WTC11 (cell line): Measurements from ENCODE around the gene WARS2. TPM values are rescaled to one million over a fixed set of nuclear protein-coding genes. Genes with fewer than 3 reads are reported as not detected.

Experiments used
- ATAC-seq: fragments of 200-7000 bp; cut with Tn5 transposase; 2 replicates; pipeline ENCODE4 v1.10.0; 2021; ENCODE audit warnings: mild to moderate bottlenecking, moderate library complexity
- CTCF ChIA-PET: fragments of 300-600 bp; sonication (Branson Sonifier 250); formaldehyde crosslinking; loops from one replicate; lab custom pipeline; 2021; ENCODE audit warnings: antibody characterized with exemption; lab: Charles Lee
- POLR2A ChIA-PET: fragments of 350-600 bp; sonication (Branson Sonifier 250); formaldehyde crosslinking; loops from one replicate; lab custom pipeline; 2021; ENCODE audit warnings: antibody characterized with exemption; lab: Charles Lee
- DNase-seq: peaks from one replicate; pipeline ENCODE4 v3.0.0; 2021; ENCODE audit warnings: low spot score
- H3K27ac Mint-ChIP-seq: 2 replicates; pipeline ENCODE4 v1.8.0; 2021; ENCODE audit warnings: mixed read lengths
- H3K27me3 Mint-ChIP-seq: 2 replicates; pipeline ENCODE4 v1.8.0; 2021; ENCODE audit warnings: low read depth, mild to moderate bottlenecking, moderate library complexity, mixed read lengths
- H3K36me3 Mint-ChIP-seq: 2 replicates; pipeline ENCODE4 v1.8.0; 2021; ENCODE audit warnings: mixed read lengths
- H3K4me1 Mint-ChIP-seq: 2 replicates; pipeline ENCODE4 v1.8.0; 2022; ENCODE audit warnings: mixed read lengths
- H3K4me3 Mint-ChIP-seq: 2 replicates; pipeline ENCODE4 v1.8.0; 2021; ENCODE audit warnings: mild to moderate bottlenecking, moderate library complexity, mixed read lengths
- H3K9me3 Mint-ChIP-seq: 2 replicates; pipeline ENCODE4 v1.8.0; 2021; ENCODE audit warnings: mixed read lengths
- AFF4 ChIP-seq: sonication (generic); formaldehyde crosslinking; IDR thresholded peaks from 2 replicates; pipeline ENCODE4 v1.8.1; 2023; ENCODE audit warnings: mild to moderate bottlenecking, missing genetic modification reagents, borderline replicate concordance
- E2F1 ChIP-seq: sonication (generic); formaldehyde crosslinking; IDR thresholded peaks from 2 replicates; pipeline ENCODE4 v1.8.0; 2022; ENCODE audit warnings: mild to moderate bottlenecking, missing genetic modification reagents
- E2F4 ChIP-seq: sonication (generic); formaldehyde crosslinking; IDR thresholded peaks from 2 replicates; pipeline ENCODE4 v1.8.1; 2022; ENCODE audit warnings: low read depth, mild to moderate bottlenecking, moderate library complexity, missing genetic modification reagents, borderline replicate concordance
- ESRRA ChIP-seq: sonication (generic); formaldehyde crosslinking; IDR thresholded peaks from 2 replicates; pipeline ENCODE4 v1.8.1; 2022; ENCODE audit warnings: mild to moderate bottlenecking, missing genetic modification reagents, borderline replicate concordance
- ETV6 ChIP-seq: sonication (generic); formaldehyde crosslinking; IDR thresholded peaks from 2 replicates; pipeline ENCODE4 v1.8.1; 2022; ENCODE audit warnings: mild to moderate bottlenecking, missing genetic modification reagents
- FOXK1 ChIP-seq: sonication (generic); formaldehyde crosslinking; IDR thresholded peaks from 2 replicates; pipeline ENCODE4 v1.8.0; 2022; ENCODE audit warnings: mild to moderate bottlenecking, moderate library complexity, missing genetic modification reagents
- HMGXB4 ChIP-seq: sonication (generic); formaldehyde crosslinking; IDR thresholded peaks from 2 replicates; pipeline ENCODE4 v1.8.1; 2023; ENCODE audit warnings: mild to moderate bottlenecking, moderate library complexity, missing genetic modification reagents
- IRF2 ChIP-seq: sonication (generic); formaldehyde crosslinking; IDR thresholded peaks from 2 replicates; pipeline ENCODE4 v1.8.0; 2022; ENCODE audit warnings: low read depth, missing genetic modification reagents, borderline replicate concordance
- JAZF1 ChIP-seq: fragments of 250-450 bp; sonication (Bioruptor Pico); IDR thresholded peaks from 2 replicates; pipeline ENCODE4 v1.9.0; 2021; ENCODE audit warnings: moderate library complexity, mild to moderate bottlenecking, inconsistent platforms
- KAT7 ChIP-seq: sonication (generic); formaldehyde crosslinking; IDR thresholded peaks from 2 replicates; pipeline ENCODE4 v1.8.1; 2023; ENCODE audit warnings: missing genetic modification reagents, mild to moderate bottlenecking, borderline replicate concordance
- NFATC4 ChIP-seq: fragments of 250-450 bp; sonication (Bioruptor Pico); IDR thresholded peaks from 2 replicates; pipeline ENCODE4 v1.9.0; 2021; ENCODE audit warnings: mild to moderate bottlenecking
- NR3C1 ChIP-seq: sonication (generic); formaldehyde crosslinking; conservative IDR thresholded peaks from 2 replicates; pipeline ENCODE4 v1.8.1; 2023; ENCODE audit warnings: low read depth, mild to moderate bottlenecking, missing genetic modification reagents
- PRRX2 ChIP-seq: fragments of 250-450 bp; sonication (Bioruptor Pico); IDR thresholded peaks from 2 replicates; pipeline ENCODE4 v1.8.0; 2021; ENCODE audit warnings: mild to moderate bottlenecking
- TEAD4 ChIP-seq: sonication (generic); formaldehyde crosslinking; IDR thresholded peaks from 2 replicates; pipeline ENCODE4 v1.8.0; 2022; ENCODE audit warnings: mild to moderate bottlenecking, missing genetic modification reagents
- TP53 ChIP-seq: sonication (generic); formaldehyde crosslinking; IDR thresholded peaks from 2 replicates; pipeline ENCODE4 v1.8.1; 2023; ENCODE audit warnings: mild to moderate bottlenecking, missing genetic modification reagents
- ZBTB43 ChIP-seq: sonication (generic); formaldehyde crosslinking; IDR thresholded peaks from 2 replicates; pipeline ENCODE4 v1.8.1; 2023; ENCODE audit warnings: mild to moderate bottlenecking, missing genetic modification reagents
- ZMAT4 ChIP-seq: fragments of 250-450 bp; sonication (Bioruptor Pico); IDR thresholded peaks from 2 replicates; pipeline ENCODE4 v1.9.0; 2021; ENCODE audit warnings: mild to moderate bottlenecking
- ZNF416 ChIP-seq: fragments of 250-450 bp; sonication (Bioruptor Pico); IDR thresholded peaks from 2 replicates; pipeline ENCODE4 v1.9.0; 2021; ENCODE audit warnings: mild to moderate bottlenecking, inconsistent platforms
- ZNF425 ChIP-seq: fragments of 250-450 bp; sonication (Bioruptor Pico); conservative IDR thresholded peaks from 2 replicates; pipeline ENCODE4 v1.9.0; 2021; ENCODE audit warnings: mild to moderate bottlenecking
- ZNF532 ChIP-seq: fragments of 250-450 bp; sonication (Bioruptor Pico); IDR thresholded peaks from 2 replicates; pipeline ENCODE4 v1.9.0; 2021; ENCODE audit warnings: mild to moderate bottlenecking, borderline replicate concordance
- total RNA-seq: library from RNA; stranded (reverse); gene quantifications from 3 replicates; pipeline ENCODE4 v1.2.3, GENCODE V29; 2021

WARS2 gene
- total RNA-seq, 1 experiment from 2014 or later, result 9.3 TPM

GRCh38 chr1:119034359-119034758 lies 106.1 kb downstream of the WARS2 start:
- TF ChIP-seq NR3C1 (CRISPR knock-in tag) (no peak), NFATC4 (CRISPR knock-in tag) (no peak), ZNF532 (no peak), E2F1 (CRISPR knock-in tag) (no peak), KAT7 (CRISPR knock-in tag) (no peak), TEAD4 (CRISPR knock-in tag) (no peak), HMGXB4 (CRISPR knock-in tag) (no peak), ZNF425 (CRISPR knock-in tag) (no peak)
- TF ChIP-seq, all 79 proteins: peak for 0
- H3K4me3 Mint-ChIP-seq, result no peak overlapping the region
- ChIA-PET CTCF (no interaction called here), POLR2A (no interaction called here)
- H3K4me1 Mint-ChIP-seq, result no peaks in the 10 kb centered on the region
- H3K9me3 Mint-ChIP-seq, result no peaks in the 10 kb centered on the region
- no peaks in the 10 kb centered on the region for H3K27me3 Mint-ChIP-seq
- no peak overlapping the region for H3K27ac Mint-ChIP-seq
- no peak for ATAC-seq
- DNase-seq, result no peak
- no peaks in the 10 kb centered on the region for H3K36me3 Mint-ChIP-seq

GRCh38 chr1:119032986-119033385 lies 107.5 kb downstream of the WARS2 start:
- ChIA-PET CTCF (no interaction called here), POLR2A (no interaction called here)
- H3K27ac Mint-ChIP-seq, result no peak overlapping the region
- H3K4me3 Mint-ChIP-seq, result no peak overlapping the region
- ATAC-seq, result no peak
- H3K27me3 Mint-ChIP-seq, result no peaks in the 10 kb centered on the region
- H3K36me3 Mint-ChIP-seq, result no peaks in the 10 kb centered on the region
- H3K4me1 Mint-ChIP-seq, result no peaks in the 10 kb centered on the region
- no peaks in the 10 kb centered on the region for H3K9me3 Mint-ChIP-seq
- no peak for DNase-seq
- TF ChIP-seq ESRRA (CRISPR knock-in tag) (no peak), ETV6 (CRISPR knock-in tag) (no peak), ZMAT4 (CRISPR knock-in tag) (no peak), ZNF416 (CRISPR knock-in tag) (no peak), IRF2 (no peak), ZBTB43 (CRISPR knock-in tag) (no peak), JAZF1 (CRISPR knock-in tag) (no peak), E2F4 (no peak), FOXK1 (CRISPR knock-in tag) (no peak), TP53 (CRISPR knock-in tag) (no peak), AFF4 (no peak), PRRX2 (CRISPR knock-in tag) (no peak)
